Hippocampal formation (tissue), 2 donors: Measurements from ENCODE around the gene STAMBP.
A peak's percentile ranks its signal among the peaks of the same experiment; 100 is the strongest.
"Not testable (repeated sequence)": the region's sequence is repeated elsewhere in the genome, so short reads cannot be mapped to it uniquely, and the experiment has no call there.

Experiments
- DNase-seq, 2 donors: peaks; one replicate each; lab custom pipeline; 2025; lab: John Stamatoyannopoulos, UW

The STAMBP gene

GRCh38 chr2:73828818-73829570 lies at the start of gene STAMBP:
Gene STAMBP, plus strand, starts transcription at chr2:73828961. Its CDS starts 1,896 bp downstream, at chr2:73830857.
- peak; percentile 94 to 97 for DNase-seq

- peak; percentile 86 to 90 for DNase-seq
Observed at GRCh38 chr2:73779467-73780236, 49.1 kb upstream of the STAMBP start, which contains the start of gene DUSP11. Gene DUSP11, minus strand, starts transcription at chr2:73780103. Its CDS starts 129 bp downstream, at chr2:73779974.

GRCh38 chr2:73780237-73780582 lies 48.6 kb upstream of the STAMBP start:
- no peak for DNase-seq

GRCh38 chr2:73783402-73783801 lies 45.4 kb upstream of the STAMBP start:
- DNase-seq, result not testable (repeated sequence)

- DNase-seq, result not testable (repeated sequence)
Observed at GRCh38 chr2:73783883-73784282, 44.9 kb upstream of the STAMBP start, which contains the start of gene C2orf78. Gene C2orf78, plus strand, starts transcription at chr2:73784183. Its CDS starts 127 bp downstream, at chr2:73784310.

- no peak for DNase-seq
Observed at GRCh38 chr2:73811878-73812277, 16.9 kb upstream of the STAMBP start.

GRCh38 chr2:73812635-73813034 lies 16.1 kb upstream of the STAMBP start:
- no peak for DNase-seq

GRCh38 chr2:73818296-73818695 lies 10.5 kb upstream of the STAMBP start:
- DNase-seq, result no peak

- no peak for DNase-seq
Observed at GRCh38 chr2:73821227-73821626, 7.5 kb upstream of the STAMBP start.

- no peak for DNase-seq
Observed at GRCh38 chr2:73821669-73822068, 7.1 kb upstream of the STAMBP start.

GRCh38 chr2:73822276-73822675 lies 6.5 kb upstream of the STAMBP start:
- DNase-seq, result no peak

GRCh38 chr2:73822991-73823390 lies 5.8 kb upstream of the STAMBP start:
- DNase-seq, result no peak

GRCh38 chr2:73823416-73823815 lies 5.3 kb upstream of the STAMBP start:
- no peak for DNase-seq

- DNase-seq, result peak in 1 of 2 donors; percentile 63
Observed at GRCh38 chr2:73823916-73824523, 4.7 kb upstream of the STAMBP start.

- no peak for DNase-seq
Observed at GRCh38 chr2:73825408-73825807, 3.4 kb upstream of the STAMBP start.

- no peak for DNase-seq
Observed at GRCh38 chr2:73827018-73827417, 1.7 kb upstream of the STAMBP start.

- DNase-seq, result no peak
Observed at GRCh38 chr2:73827660-73828388, 937 bp upstream of the STAMBP start.

GRCh38 chr2:73828389-73828817 lies 358 bp upstream of the STAMBP start:
- DNase-seq, result no peak

- peak in 1 of 2 donors; percentile 57 for DNase-seq
Observed at GRCh38 chr2:73830871-73831401, 2.2 kb downstream of the STAMBP start.

- no peak for DNase-seq
Observed at GRCh38 chr2:73832930-73833329, 4.2 kb downstream of the STAMBP start.

GRCh38 chr2:73836141-73836943 lies 7.6 kb downstream of the STAMBP start:
- no peak for DNase-seq
